Renal pelvis (tissue), 4 donors: ENCODE data around the gene CWC27. TPM values are rescaled to one million over a fixed set of nuclear protein-coding genes. Genes with fewer than 3 reads are reported as not detected.

Experiments used
- DNase-seq: peaks from one replicate; pipeline ENCODE4 v3.0.0-alpha.2; 2013
- polyA plus RNA-seq, 3 donors: library from polyadenylated mRNA; unstranded; fragments of 120-200 nt; gene quantifications; one replicate each; pipeline ENCODE4 v1.2.1, GENCODE V29; 2013; ENCODE audit not compliant: insufficient read length in 3 of 3

CWC27 gene
- polyA plus RNA-seq, 3 donors = 32.5 to 40.1 (median 35.2) TPM

- DNase-seq = no peak
Observed at GRCh38 chr5:64972591-64972990, 203.9 kb downstream of the CWC27 start.

GRCh38 chr5:64973215-64973614, 204.5 kb downstream of the CWC27 start:
- no peak for DNase-seq

GRCh38 chr5:64977779-64978178, 209.0 kb downstream of the CWC27 start:
- DNase-seq = no peak

DNA sequence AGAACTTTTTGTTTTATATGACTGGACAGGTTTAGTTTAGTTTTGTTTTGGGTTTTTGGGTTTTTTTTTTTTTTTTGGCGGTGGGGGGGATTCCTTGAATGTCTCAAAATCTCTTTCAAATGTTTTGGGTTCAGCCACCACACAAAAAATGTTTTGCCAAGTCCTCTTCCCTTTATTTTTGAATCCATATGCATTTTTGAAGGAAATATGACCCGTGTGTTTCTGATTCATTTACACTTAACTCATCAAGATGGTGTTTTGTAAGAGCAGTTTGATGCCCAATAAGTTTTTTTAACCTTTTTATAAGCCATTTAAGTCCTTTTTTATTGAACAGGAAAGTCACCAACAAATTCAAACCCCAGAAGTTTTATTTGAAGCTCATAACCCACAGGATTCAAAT, 209.8 kb downstream of the CWC27 start:
- DNase-seq = no peak

DNA sequence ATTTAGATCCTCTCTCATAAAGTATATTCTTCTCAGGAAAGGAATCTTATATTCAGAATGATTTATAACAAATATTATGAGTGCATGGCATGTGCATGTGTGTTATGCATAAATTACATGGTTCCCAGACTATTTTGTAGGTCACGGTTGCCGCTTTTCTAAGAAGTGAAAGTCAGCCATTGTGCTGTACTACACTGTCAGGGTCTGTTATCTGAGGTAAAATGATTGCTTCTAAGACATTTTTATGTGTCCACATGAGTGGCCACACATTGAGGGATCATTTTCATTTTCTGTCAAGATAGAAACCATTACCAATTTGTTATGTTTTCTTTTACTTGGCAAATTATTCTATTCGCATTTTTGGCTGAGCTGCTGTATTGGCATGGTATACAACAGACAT, 210.8 kb downstream of the CWC27 start:
- DNase-seq = no peak

DNA sequence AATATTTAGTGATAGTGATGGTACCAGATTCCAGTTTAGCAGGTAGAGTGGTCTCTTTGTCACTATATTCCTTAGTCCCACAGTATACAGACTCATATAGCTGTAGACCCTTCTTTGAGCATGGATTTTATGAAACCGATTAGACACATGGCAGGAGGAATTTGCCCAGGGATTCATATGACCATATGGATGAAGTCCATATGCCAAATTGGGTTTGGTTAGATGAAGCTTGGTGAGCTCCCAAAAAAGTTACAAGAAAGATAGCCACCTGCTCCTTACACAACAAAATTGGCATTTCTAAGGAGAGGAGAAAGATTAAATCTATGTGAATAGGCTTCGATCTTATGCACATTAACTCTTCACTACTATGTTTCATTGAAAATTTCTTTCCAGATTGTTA, 211.4 kb downstream of the CWC27 start:
- no peak for DNase-seq

GRCh38 chr5:64987768-64988167, 219.0 kb downstream of the CWC27 start:
- no peak for DNase-seq

DNA sequence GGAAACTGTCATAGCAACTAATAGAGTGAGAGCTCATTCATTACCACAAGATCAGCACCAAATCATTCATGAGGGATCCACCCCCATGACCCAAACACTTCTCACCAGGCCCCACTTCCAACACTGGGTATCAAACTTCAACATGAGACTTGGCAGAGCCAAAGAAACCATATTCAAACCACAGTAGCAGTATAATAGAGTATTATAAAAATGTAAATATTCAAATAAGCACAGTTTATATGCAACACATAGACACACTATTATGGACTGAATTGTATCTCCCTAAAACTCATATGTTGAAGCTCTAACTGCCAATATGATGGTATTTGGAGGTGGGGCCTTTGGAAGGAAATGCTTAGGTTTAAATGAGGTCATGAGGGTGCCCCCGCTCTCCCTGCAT, 240.5 kb downstream of the CWC27 start:
- DNase-seq = no peak

DNA sequence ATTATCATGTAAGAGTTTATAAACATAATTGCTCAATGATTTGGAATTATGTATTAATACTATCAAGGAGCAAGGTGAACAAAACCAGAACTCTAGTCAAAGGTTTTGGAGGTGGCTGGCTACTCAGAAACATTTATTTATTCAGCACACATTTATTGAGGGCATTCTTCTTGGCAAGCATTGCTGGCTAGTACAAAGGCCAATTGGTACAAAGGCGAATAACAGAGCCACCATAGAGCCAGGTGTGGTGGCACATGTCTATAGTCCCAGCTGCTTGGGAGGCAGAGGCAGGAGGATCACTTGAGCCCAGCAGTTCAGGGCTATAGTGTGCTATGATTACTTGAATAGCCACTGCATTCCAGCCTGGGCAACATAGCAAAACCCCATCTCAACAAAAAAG, 242.1 kb downstream of the CWC27 start:
- DNase-seq = no peak

GRCh38 chr5:65012301-65012892, 243.7 kb downstream of the CWC27 start:
- no peak for DNase-seq

DNA sequence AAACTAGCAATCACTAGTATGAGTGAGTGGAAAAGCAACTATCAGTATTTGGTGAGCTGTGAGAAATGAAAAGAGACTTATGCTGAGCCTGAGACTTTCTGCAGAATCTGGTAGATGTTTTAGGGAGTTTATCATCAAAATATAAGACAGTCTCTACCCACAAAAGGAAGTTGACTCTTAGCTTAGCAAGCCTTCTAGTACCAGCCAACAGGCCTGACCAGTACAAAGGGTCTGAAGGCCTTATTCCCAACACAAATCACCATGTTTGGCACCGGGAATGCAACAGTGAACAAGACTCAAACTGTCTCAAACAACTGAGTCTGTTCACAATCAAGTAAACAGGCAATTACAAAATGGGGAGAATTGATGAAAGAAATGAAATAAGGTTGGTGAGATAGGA, 244.4 kb downstream of the CWC27 start:
- no peak for DNase-seq

DNA sequence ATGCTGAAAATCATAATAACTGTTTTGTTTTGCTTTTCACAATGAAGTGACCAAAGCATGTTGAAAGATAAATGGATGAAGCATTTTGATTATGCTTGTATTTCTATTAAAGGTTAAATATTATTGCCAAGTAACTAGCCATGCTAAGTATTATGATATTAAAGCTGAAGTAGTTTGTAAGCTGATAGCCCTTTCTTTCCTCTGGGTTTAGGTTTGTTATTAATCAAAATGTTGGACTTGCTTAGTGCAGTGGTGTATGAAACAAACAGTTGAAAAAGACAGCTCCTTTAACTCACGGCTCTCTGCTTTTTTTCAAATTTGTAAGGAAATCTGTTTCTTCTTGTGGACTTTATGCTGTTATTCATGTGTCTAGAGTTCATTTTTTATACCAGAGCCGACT, 246.0 kb downstream of the CWC27 start:
- no peak for DNase-seq

DNA sequence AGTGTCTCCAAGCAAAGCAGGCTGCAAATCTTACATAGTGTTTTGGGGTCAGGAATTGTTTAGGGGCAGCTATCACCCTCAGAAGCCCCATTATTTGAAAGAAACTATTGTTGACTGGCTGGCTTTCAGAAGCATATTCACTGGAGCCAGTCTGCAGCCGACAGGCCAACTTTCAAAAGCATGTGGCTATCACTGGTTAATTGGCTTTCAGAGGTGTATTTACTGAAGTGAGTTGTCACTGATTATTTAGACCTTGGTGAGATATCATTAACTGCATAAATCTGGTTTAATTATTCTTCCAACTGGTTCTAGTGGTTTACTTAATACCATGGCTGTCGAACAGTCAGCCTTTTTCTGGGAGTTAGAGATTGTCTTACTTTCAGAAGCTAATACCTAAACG, 247.0 kb downstream of the CWC27 start:
- no peak for DNase-seq

DNA sequence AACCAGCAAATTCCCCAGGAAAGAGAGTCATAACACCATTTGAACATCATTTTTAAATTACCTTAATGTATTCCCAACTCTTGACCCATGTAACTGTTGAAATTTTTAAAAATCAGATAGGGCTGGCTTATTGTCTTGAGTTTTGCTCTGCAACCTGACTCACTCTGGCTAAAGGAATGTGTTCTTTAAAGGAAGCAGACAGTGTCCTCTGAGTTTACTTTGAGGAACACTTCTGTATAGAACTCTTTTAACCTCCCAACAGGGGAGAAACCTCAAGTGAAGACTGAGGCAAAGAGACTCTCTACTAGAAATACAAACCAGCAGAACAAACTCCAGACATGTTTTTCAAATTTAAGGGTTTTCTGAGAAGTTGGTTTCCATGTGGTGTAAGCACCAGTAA, 248.9 kb downstream of the CWC27 start:
- DNase-seq = no peak

- no peak for DNase-seq
Observed at GRCh38 chr5:65018763-65019162, 250.0 kb downstream of the CWC27 start.

DNA sequence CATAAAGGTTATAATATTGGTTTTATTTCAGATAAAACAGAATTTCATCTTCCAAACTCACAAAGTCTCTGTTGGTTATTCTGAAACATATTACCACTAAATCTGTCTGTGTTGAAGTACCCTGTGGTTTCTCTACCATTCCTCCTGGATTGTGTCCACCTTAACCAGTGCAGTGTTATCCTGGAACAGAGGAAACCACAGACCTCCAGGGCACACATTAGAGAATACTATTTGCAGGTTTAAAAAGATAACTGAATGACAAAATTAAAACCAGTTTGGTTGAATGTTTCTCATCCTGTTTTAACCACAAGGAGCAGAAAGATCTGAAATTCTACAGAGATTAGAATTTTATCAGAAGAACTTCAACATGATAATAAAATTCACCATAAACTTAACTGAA, 251.8 kb downstream of the CWC27 start:
- no peak for DNase-seq

DNA sequence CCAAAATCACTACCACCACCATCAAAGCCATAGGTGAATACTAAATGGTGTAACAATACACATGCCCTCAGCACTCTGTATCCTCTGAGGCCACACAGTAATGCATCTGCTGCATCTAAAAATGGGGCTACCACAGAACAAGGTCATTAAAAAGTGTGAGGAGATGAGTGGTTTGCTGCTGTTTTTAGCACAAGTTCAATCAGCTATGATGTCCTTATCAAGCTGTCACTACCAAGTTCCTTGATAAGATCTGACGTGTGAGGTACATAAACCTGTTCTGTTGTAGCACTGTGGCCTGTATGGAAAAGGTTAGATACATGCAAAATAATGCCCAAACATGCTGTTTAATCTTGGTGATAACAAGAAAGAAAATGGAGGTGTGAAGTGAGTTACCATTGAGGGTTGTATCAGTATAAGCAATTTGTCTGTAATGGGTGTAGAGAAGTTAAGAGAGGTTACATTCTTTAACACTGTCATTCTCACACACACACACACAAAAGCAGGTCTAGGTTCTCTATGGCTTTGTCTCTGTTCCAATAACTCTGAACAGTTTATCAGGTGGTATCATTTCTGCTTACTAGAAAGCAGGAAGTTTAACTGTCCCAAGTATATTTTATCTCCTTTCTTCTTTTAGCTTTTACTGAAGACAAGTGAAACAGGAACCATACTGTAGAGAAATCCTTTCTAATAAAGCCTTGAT, 252.9 kb downstream of the CWC27 start:
- DNase-seq = no peak

DNA sequence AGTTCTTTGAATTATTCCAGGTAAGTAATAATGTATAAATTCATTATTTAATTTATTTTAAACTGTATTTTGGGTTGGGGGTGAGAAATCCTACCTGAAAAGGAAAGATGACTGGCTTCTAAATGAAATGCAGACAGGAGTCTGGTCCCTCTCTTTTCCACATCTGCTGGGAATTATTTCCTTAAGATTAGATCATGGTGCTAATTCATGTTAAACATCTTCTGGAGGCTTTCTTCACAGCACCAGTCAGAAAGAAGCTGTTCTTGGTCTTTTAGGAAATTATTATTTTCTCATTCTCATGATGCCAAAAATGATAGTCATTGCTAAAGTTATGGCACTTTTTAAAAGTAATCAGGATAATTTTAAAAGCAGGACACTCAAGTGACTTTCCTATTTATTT, 254.2 kb downstream of the CWC27 start:
- DNase-seq = no peak

- DNase-seq = no peak
Observed at GRCh38 chr5:65024681-65025080, 256.0 kb downstream of the CWC27 start.

GRCh38 chr5:65026816-65027548, 258.3 kb downstream of the CWC27 start:
- DNase-seq = no peak

GRCh38 chr5:65029178-65029577, 260.4 kb downstream of the CWC27 start:
- no peak for DNase-seq

- no peak for DNase-seq
Observed at GRCh38 chr5:65030056-65030455, 261.3 kb downstream of the CWC27 start.

DNA sequence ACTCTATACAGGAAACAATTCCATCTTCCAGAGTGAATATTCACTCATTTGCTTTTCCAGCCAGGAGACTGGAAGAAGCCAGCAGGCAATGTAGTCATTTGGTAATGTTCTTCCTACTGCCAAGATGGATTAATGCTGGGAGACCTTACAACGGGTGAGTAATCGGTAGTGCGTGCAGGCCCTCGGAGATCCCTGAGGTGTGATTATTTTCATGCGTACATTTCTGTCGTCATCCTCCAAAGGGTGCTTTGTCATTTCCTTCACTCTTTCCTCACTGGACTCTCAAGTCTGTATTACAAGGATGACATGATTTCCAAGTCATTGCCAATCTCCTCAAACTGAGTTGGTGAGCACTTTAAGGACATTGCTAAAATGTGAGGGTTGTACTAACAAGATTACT, 263.5 kb downstream of the CWC27 start:
- DNase-seq = no peak
